Right renal cortex interstitium (tissue), 3 donors: ENCODE data around the gene SMG1. TPM values are rescaled to one million over a fixed set of nuclear protein-coding genes. Genes with fewer than 3 reads are reported as not detected.
A peak's percentile ranks its signal among the peaks of the same experiment; 100 is the strongest.
"Not testable (repeated sequence)": the region's sequence is repeated elsewhere in the genome, so short reads cannot be mapped to it uniquely, and the experiment has no call there.

ENCODE experiments used
- DNase-seq, 3 donors: peaks; one replicate each; pipeline ENCODE4 v3.0.0-alpha.2; 2013; ENCODE audit warnings: low read depth in 3 of 3, low spot score in 2 of 3
- polyA plus RNA-seq, 3 donors: library from polyadenylated mRNA; unstranded; fragments of 120-200 nt; gene quantifications; one replicate each; pipeline ENCODE4 v1.2.1, GENCODE V29; 2013; ENCODE audit not compliant: insufficient read length in 3 of 3

The SMG1 gene
- polyA plus RNA-seq = 10 to 100 TPM; 48.5 to 53.7 (median 53.0) TPM

- DNase-seq = peak; percentile 70 to 80 (median 72)
These were observed at the start of gene SMG1 for GRCh38 chr16:18925986-18926865. Gene SMG1 (minus strand): TSS chr16:18926408. CDS start chr16:18926041, 367 bp downstream.

DNA sequence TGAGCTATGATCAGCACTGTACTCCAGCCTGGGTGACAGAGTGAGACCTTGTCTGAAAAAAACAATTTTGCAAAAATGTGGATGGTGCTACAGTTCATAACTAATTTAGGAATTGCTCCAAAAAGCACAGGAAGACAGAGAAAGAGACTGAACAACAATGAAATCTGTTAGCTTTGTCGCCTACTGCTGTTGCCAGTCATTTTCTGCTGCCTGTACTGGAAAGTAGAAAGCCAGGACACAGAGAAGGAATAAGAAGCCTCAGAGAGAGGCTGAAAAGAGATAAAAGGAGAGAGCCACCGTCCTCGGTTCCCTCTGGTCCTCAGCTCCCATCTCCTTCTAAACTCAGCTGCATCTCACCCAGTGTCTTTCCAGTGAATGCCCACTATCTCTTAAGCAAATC is 48.9 kb upstream of the SMG1 start:
- DNase-seq = no peak

- no peak for DNase-seq
These were observed 43.6 kb upstream of the SMG1 start for GRCh38 chr16:18969855-18970240.

- peak; percentile 41 to 58 (median 54) for DNase-seq
These were observed 43.0 kb upstream of the SMG1 start for GRCh38 chr16:18969050-18969854.

GRCh38 chr16:18966791-18967190 is 40.6 kb upstream of the SMG1 start:
- DNase-seq = no peak

GRCh38 chr16:18965555-18965954 is 39.3 kb upstream of the SMG1 start:
- no peak for DNase-seq

DNA sequence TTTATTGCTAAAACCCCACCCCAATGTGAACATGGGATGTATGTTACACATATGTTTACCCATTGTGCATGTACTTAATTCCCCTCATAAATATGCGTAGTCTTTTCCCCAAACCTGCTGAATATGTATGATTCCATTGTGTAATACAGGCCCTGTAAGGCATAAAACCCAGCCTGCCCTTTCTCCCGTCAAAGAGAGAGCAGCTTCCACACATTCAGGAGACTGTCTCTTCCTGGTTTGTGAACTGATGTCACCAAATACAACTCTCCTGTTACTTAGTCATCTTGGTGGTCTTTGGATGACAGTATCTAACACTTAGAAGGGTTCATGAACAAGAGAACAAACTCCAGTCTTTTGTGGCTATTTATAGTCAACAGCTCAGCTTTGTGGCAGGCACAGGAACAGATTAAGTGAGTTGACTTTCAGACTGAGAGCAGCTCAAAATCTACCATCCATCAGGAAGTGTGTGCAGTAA is 32.9 kb upstream of the SMG1 start:
- DNase-seq = no peak

GRCh38 chr16:18958621-18959029 is 32.4 kb upstream of the SMG1 start:
- no peak for DNase-seq

- DNase-seq = not testable (repeated sequence)
These were observed 30.5 kb upstream of the SMG1 start for GRCh38 chr16:18956658-18957241.

DNA sequence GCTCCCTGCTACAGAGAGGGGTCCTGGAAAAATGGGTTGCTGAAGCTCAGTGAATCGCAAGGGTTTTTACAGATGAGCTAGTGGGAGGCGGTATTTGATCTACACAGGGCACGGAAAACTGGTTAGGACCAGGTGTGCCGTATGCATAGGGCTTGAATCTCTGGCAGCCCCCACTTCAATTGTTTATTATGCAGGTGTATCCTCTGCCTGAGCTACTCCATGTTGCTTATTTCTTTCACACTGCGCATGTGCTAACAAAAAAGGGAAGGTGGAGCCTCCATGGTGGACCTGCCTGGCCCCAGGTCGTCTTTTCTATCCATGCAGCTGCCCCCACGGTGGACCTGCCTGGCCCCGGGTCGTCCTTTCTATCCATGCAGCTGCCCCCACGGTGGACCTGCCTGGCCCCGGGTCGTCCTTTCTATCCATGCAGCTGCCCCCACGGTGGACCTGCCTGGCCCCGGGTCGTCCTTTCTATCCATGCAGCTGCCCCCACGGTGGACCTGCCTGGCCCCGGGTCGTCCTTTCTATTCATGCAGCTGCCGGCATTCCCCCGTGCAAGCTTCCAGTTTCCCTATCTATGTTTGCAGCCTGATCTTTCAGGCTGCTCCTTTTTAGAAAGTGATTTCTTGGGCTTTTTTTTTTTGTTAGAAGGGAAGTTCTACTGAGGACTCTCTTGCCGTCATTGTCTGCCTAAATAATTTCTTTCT is 29.8 kb upstream of the SMG1 start:
- DNase-seq = not testable (repeated sequence)

- no peak for DNase-seq
These were observed 27.3 kb upstream of the SMG1 start for GRCh38 chr16:18953547-18953946.

DNA sequence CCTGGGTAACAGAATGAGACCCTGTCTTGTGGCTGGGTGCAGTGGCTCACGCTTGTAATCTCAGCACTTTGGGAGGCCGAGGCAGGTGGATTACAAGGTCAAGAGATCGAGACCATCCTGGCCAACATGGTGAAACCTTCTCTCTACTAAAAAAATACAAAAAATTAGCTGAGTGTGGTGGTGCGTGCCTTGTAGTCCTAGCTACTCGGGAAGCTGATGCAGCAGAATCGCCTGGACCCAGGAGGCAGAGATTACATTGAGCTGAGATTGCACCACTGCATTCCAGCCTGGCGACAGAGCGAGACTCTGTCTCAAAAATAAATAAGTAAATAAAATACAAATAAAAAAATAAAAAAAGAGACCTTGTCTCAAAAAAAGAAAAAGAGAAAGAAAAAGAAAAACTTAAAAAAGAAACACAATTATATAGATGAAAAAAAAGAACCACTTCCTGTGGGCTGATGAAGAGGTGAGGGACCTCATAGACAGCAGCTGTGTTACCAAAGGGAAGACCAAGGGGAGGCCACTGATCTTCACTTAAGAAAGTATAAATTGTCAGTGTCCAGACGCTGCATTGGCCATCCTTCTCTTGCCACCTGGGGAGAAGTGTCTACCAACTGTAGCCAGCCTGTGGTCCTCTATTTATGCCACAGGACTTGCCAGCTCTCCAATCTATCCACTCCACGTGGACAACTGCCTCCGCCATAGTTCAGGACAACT is 24.4 kb upstream of the SMG1 start:
- no peak for DNase-seq

DNA sequence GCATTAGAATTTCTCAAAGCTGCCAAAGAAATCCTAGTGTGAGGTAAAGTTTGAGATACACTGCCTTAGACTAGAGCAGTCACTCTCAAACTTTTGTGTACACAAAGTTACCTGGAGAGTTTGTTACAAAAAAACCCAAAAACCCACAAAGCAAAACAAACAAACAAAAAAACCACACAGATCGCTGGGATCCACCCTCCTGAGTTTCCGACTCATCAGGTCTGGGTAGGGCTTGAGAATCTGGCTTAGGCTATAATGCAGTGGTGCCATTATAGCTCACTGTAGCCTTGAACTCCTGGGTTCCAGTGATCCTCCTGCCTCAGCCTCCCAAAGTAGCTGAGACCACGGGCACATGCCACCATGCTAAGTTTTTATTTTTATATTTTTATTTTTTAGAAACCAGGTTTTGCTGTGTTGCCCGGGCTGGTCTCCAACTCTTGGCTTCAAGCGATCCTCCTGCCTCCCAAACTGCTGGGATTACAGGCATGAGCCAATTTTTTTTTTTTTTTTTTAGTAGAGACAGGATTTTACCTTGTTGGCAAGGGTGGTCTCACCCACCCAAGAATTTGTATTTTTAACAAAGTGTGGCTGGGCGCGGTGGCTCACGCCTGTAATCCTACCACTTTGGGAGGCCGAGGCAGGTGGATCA is 22.3 kb upstream of the SMG1 start:
- DNase-seq = no peak

GRCh38 chr16:18945233-18945632 is 19.0 kb upstream of the SMG1 start:
- no peak for DNase-seq

- no peak for DNase-seq
These were observed 17.2 kb upstream of the SMG1 start for GRCh38 chr16:18943414-18943813.

DNA sequence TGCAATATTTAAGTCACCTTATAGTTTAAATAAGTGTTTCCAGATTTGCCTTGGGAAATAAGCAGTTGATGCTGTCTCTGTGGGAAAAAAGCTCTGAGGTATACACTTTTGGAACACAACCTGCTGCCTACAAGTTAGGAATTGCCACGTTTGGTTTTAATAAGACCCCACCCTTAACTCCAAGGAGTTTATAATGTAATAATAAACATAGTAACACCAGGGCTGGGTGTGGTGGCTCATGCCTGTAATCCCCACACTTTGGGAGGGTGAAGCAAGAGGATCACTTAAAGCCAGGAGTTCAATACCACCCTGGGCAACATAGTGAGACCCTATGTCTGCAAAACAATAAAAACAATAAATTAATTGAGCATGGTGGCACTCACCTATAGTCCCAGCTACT is 15.9 kb upstream of the SMG1 start:
- DNase-seq = no peak

DNA sequence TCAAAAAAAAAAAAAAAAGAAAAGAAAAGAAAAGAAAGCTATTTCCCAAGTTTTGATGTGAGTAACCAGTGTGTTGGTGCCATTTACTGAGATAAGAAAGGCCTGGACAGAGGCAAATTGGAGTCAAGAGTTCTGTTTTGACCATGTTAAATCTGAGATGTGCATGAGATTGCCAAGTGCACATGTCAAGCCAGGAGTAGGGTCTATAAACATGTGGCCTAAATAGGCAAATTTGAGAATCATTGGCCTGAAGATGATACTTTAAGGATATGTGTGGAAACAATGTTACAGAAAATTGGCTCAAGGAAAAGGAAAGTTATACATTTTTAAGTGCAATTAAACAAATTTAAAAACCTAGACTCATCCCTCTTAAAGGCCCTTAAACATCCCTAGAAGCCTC is 15.3 kb upstream of the SMG1 start:
- no peak for DNase-seq

DNA sequence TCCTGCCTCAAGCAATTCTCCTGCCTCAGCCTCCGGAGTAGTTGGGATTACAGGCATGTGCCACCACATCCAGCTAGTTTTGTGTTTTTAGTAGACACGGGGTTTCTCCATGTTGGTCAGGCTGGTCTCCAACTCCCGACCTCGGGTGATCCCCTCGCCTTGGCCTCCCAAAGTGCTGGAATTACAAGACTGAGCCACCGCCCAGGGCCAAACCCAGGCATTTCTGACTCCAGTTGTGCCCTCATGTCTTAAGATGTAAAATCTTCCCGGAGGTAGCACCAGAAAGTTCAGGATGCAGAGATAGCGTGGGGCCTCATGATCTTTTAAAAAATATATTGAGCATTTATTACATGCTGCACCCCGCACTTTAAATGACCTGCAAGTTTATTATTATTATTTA is 12.8 kb upstream of the SMG1 start:
- DNase-seq = no peak

DNA sequence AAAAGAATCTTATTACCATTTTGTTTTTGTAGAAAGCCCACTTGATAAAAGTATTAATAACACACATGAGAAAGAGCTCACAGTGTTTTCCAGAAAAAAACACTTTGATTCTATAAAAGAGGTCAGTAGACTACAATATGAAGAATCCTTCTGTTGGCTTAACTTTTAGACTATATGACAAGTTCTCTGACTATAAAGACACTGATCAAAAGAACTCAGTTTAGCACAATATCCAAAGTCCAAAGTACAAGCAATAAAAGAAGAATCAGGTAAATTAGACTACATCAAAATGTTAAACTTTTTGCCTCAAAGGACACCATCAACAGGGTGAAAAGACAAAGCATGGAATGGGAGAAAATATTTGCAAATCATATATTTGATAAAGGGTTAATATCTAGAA is 11.2 kb upstream of the SMG1 start:
- no peak for DNase-seq
